H1 (cell line): ENCODE measurements around the gene ZNF202. TPM values are rescaled to one million over a fixed set of nuclear protein-coding genes. Genes with fewer than 3 reads are reported as not detected.

Source experiments
- CTCF ChIA-PET: fragments of 300-600 bp; sonication (Branson Sonifier 250); formaldehyde crosslinking; loops from one replicate; lab custom pipeline; 2021; ENCODE audit not compliant: partially characterized antibody; lab: Charles Lee
- POLR2A ChIA-PET: fragments of 300-600 bp; sonication (Branson Sonifier 250); formaldehyde crosslinking; loops from one replicate; lab custom pipeline; 2021; ENCODE audit warnings: inconsistent platforms; ENCODE audit not compliant: partially characterized antibody; lab: Charles Lee
- DNase-seq, 2 experiments: peaks; one replicate each; pipeline versions ENCODE4 v3.0.0 to v3.0.0-alpha.2; 2010 to 2022; ENCODE audit warnings: low spot score in 2 of 2, low read depth in 1 of 2, mixed read lengths in 1 of 2
- FAIRE-seq: peaks from 2 replicates; lab custom pipeline; 2011; peaks lifted over from hg19 to GRCh38; lab: Jason Lieb, UNC
- H2AFZ ChIP-seq: 2 replicates; pipeline ENCODE4 v1.8.1; 2012; ENCODE audit warnings: low read length, inconsistent platforms
- H2AK5ac ChIP-seq: 2 replicates; pipeline ENCODE4 v1.6.1; 2013; ENCODE audit warnings: low read depth, low read length
- H2BK120ac ChIP-seq: replicated peaks from 2 replicates; pipeline ENCODE3; 2013; ENCODE audit warnings: low read depth, low read length, inconsistent platforms
- H2BK12ac ChIP-seq: 2 replicates; pipeline ENCODE4 v1.6.1; 2013; ENCODE audit warnings: low read depth, low read length
- H2BK15ac ChIP-seq: 2 replicates; pipeline ENCODE4 v1.6.1; 2013; ENCODE audit warnings: low read length
- H2BK20ac ChIP-seq: 2 replicates; pipeline ENCODE4 v1.6.1; 2013; ENCODE audit warnings: low read length
- H2BK5ac ChIP-seq: 2 replicates; pipeline ENCODE4 v1.6.1; 2013; ENCODE audit warnings: low read depth, low read length
- H3K14ac ChIP-seq: 2 replicates; pipeline ENCODE4 v1.6.1; 2013; ENCODE audit warnings: inconsistent platforms; ENCODE audit not compliant: insufficient read length
- H3K18ac ChIP-seq: 2 replicates; pipeline ENCODE4 v1.6.1; 2013; ENCODE audit warnings: low read length; ENCODE audit errors: extremely low read depth
- H3K23ac ChIP-seq: 2 replicates; pipeline ENCODE4 v1.6.1; 2013; ENCODE audit warnings: inconsistent platforms; ENCODE audit not compliant: insufficient read length
- H3K23me2 ChIP-seq: 2 replicates; pipeline ENCODE4 v1.6.1; 2013; ENCODE audit warnings: low read depth, low read length
- H3K27ac ChIP-seq: 2 replicates; pipeline ENCODE4 v1.6.1; 2011; ENCODE audit warnings: low read depth, low read length, inconsistent platforms
- H3K27me3 ChIP-seq, 4 experiments: replicated peaks in 1 of 4; 1 replicate in 1 of 4; 2 replicates in 3 of 4; pipeline versions ENCODE4 v1.6.1 to v1.8.1; 2011 to 2013; ENCODE audit warnings: low read length in 3 of 4, mild to moderate bottlenecking in 3 of 4, inconsistent platforms in 2 of 4, mixed read lengths in 2 of 4, moderate library complexity in 1 of 4; ENCODE audit not compliant: control insufficient read depth in 3 of 4, insufficient read depth in 3 of 4; ENCODE audit errors: extremely low read depth in 1 of 4
- H3K36me3 ChIP-seq, 4 experiments: 2 replicates each; pipeline versions ENCODE4 v1.6.1 to v1.8.1; 2011 to 2013; ENCODE audit warnings: mild to moderate bottlenecking in 4 of 4, low read length in 3 of 4, moderate library complexity in 2 of 4, control low read depth in 1 of 4, inconsistent platforms in 1 of 4; ENCODE audit not compliant: insufficient read depth in 4 of 4, control insufficient read depth in 2 of 4
- H3K4ac ChIP-seq: replicated peaks from 2 replicates; pipeline ENCODE3; 2013; ENCODE audit warnings: low read length, low read depth, mixed read lengths, inconsistent platforms; ENCODE audit not compliant: insufficient read length
- H3K4me1 ChIP-seq, 4 experiments: replicated peaks in 1 of 4; 1 replicate in 1 of 4; 2 replicates in 3 of 4; pipeline versions ENCODE4 v1.6.1 to v1.8.1; 2011 to 2013; ENCODE audit warnings: low read length in 3 of 4, inconsistent platforms in 2 of 4, mixed read lengths in 1 of 4; ENCODE audit not compliant: insufficient read depth in 4 of 4, control insufficient read depth in 3 of 4
- H3K4me2 ChIP-seq, 2 experiments: 2 replicates each; pipeline versions ENCODE4 v1.6.1 to v1.8.1; 2011 to 2013; ENCODE audit warnings: low read depth in 2 of 2, low read length in 2 of 2, control low read depth in 1 of 2, inconsistent platforms in 1 of 2, mild to moderate bottlenecking in 1 of 2; ENCODE audit not compliant: insufficient read depth in 1 of 2
- H3K4me3 ChIP-seq, 4 experiments: fragments of 200-600, 300-600 bp in 1 of 4; sonication (generic), shearing (Covaris generic), sonication (Bioruptor Twin) in 1 of 4; 2 replicates each; pipeline versions ENCODE4 v1.5.1 to v1.8.1; 2011 to 2016; ENCODE audit warnings: low read length in 4 of 4, low read depth in 3 of 4, control low read depth in 2 of 4, inconsistent platforms in 2 of 4, mild to moderate bottlenecking in 2 of 4, mixed read lengths in 1 of 4, moderate library complexity in 1 of 4; ENCODE audit not compliant: insufficient read depth in 2 of 4; ENCODE audit errors: extremely low read depth in 1 of 4
- H3K56ac ChIP-seq: replicated peaks from 2 replicates; pipeline ENCODE3; 2013; ENCODE audit warnings: low read depth, mild to moderate bottlenecking, mixed read lengths, low read length, inconsistent platforms; ENCODE audit not compliant: insufficient read length
- H3K79me1 ChIP-seq: 2 replicates; pipeline ENCODE4 v1.6.1; 2013; ENCODE audit warnings: low read depth, low read length, control low read depth
- H3K79me2 ChIP-seq, 2 experiments: 2 replicates each; pipeline versions ENCODE4 v1.6.1 to v1.8.1; 2012 to 2013; ENCODE audit warnings: low read length in 2 of 2, mild to moderate bottlenecking in 2 of 2, inconsistent platforms in 1 of 2; ENCODE audit not compliant: insufficient read depth in 2 of 2, control insufficient read depth in 1 of 2
- H3K9ac ChIP-seq, 4 experiments: replicated peaks in 1 of 4; 1 replicate in 1 of 4; 2 replicates in 3 of 4; pipeline versions ENCODE4 v1.6.1 to v1.8.1; 2011 to 2013; ENCODE audit warnings: low read depth in 3 of 4, low read length in 3 of 4, control low read depth in 2 of 4, mild to moderate bottlenecking in 2 of 4, moderate library complexity in 2 of 4, inconsistent platforms in 1 of 4; ENCODE audit errors: extremely low read depth in 1 of 4
- H3K9me3 ChIP-seq, 2 experiments: 2 replicates each; pipeline versions ENCODE4 v1.6.1 to v1.8.1; 2012 to 2013; ENCODE audit warnings: mild to moderate bottlenecking in 2 of 2, moderate library complexity in 2 of 2, control low read depth in 1 of 2, inconsistent platforms in 1 of 2, low read depth in 1 of 2, low read length in 1 of 2, mixed read lengths in 1 of 2; ENCODE audit not compliant: insufficient read depth in 2 of 2
- H4K20me1 ChIP-seq, 2 experiments: replicated peaks in 1 of 2; 2 replicates each; pipeline versions ENCODE3 to v1.8.1; 2011 to 2013; ENCODE audit warnings: inconsistent platforms in 2 of 2, low read length in 2 of 2, mild to moderate bottlenecking in 1 of 2; ENCODE audit not compliant: insufficient read depth in 2 of 2, control insufficient read depth in 1 of 2
- H4K5ac ChIP-seq: 2 replicates; pipeline ENCODE4 v1.6.1; 2013; ENCODE audit warnings: low read length, low read depth, mixed read lengths, inconsistent platforms; ENCODE audit not compliant: insufficient read length
- H4K8ac ChIP-seq: 2 replicates; pipeline ENCODE4 v1.8.0; 2013; ENCODE audit warnings: mild to moderate bottlenecking, moderate library complexity, low read length, inconsistent platforms; ENCODE audit not compliant: insufficient read depth; ENCODE audit errors: extremely low read depth
- H4K91ac ChIP-seq: replicated peaks from 2 replicates; pipeline ENCODE3; 2013; ENCODE audit warnings: low read length, mixed read lengths, inconsistent platforms; ENCODE audit not compliant: insufficient read length
- ATF3 ChIP-seq: IDR thresholded peaks from 2 replicates; pipeline ENCODE4 v1.6.1; 2011; ENCODE audit warnings: low read depth, mild to moderate bottlenecking, low read length; ENCODE audit not compliant: insufficient read depth
- BCL11A ChIP-seq, 2 experiments: IDR thresholded peaks; one replicate each; pipeline ENCODE4 v1.6.1; 2011; ENCODE audit warnings: low read depth in 2 of 2, low read length in 2 of 2, mild to moderate bottlenecking in 2 of 2
- GTF2F1 ChIP-seq: IDR thresholded peaks from 2 replicates; pipeline ENCODE4 v1.6.1; 2012; ENCODE audit warnings: low read depth, low read length, improper control_type of control experiment, borderline replicate concordance
- HDAC2 ChIP-seq, 2 experiments: fragments of 300-600 bp in 1 of 2; sonication (generic) in 1 of 2; IDR thresholded peaks; 2 replicates each; pipeline ENCODE4 v1.6.1; 2011 to 2012; ENCODE audit warnings: low read depth in 2 of 2, low read length in 2 of 2, mild to moderate bottlenecking in 2 of 2, moderate library complexity in 2 of 2, borderline replicate concordance in 1 of 2, inconsistent platforms in 1 of 2
- NANOG ChIP-seq: IDR thresholded peaks from 2 replicates; pipeline ENCODE4 v1.6.1; 2011; ENCODE audit warnings: low read length, low read depth, mild to moderate bottlenecking, inconsistent platforms; ENCODE audit not compliant: insufficient read depth, poor library complexity, severe bottlenecking
- NRF1 ChIP-seq: IDR thresholded peaks from 2 replicates; pipeline ENCODE4 v1.6.1; 2011; ENCODE audit warnings: mild to moderate bottlenecking, low read depth, low read length, improper control_type of control experiment
- POLR2A ChIP-seq, 2 experiments: IDR thresholded peaks; 1 replicate in 1 of 2; 2 replicates in 1 of 2; pipeline ENCODE4 v1.6.1; 2011; ENCODE audit warnings: low read depth in 2 of 2, low read length in 2 of 2, mild to moderate bottlenecking in 2 of 2; ENCODE audit errors: control extremely low read depth in 1 of 2
- TEAD4 ChIP-seq: IDR thresholded peaks from 2 replicates; pipeline ENCODE4 v1.6.1; 2012; ENCODE audit warnings: low read depth, low read length, inconsistent platforms, mixed read lengths
- WGBS, 2 experiments: shearing (Covaris generic) in 1 of 2; methylation state at CpG; one replicate each; pipeline versions ENCODE4 v1.1.6 to v1.1.7; 2013 to 2015; ENCODE audit warnings: low lambda C conversion rate in 2 of 2, mixed read lengths in 2 of 2, inconsistent platforms in 1 of 2, low coverage in 1 of 2, missing lambda C conversion rate in 1 of 2; ENCODE audit not compliant: insufficient replicate concordance in 2 of 2, insufficient coverage in 1 of 2, insufficient read length in 1 of 2; ENCODE audit errors: extremely low coverage in 1 of 2, missing lambda C conversion rate in 1 of 2; 5-methylcytosine and 5-hydroxymethylcytosine counted together
- polyA plus RNA-seq, 7 experiments: library from polyadenylated mRNA; depleted of rRNA in 3 of 7; stranded (reverse) in 5 of 7; unstranded in 2 of 7; fragments of >200 nt in 5 of 7; fragments of 200-250 nt in 2 of 7; gene quantifications; 1 replicate in 5 of 7; 2 replicates in 1 of 7; 4 replicates in 1 of 7; pipeline versions ENCODE4 v1.2.1 to v1.2.3, GENCODE V29; 2011 to 2013; ENCODE audit warnings: missing spikeins in 2 of 7, mixed read lengths in 2 of 7
- total RNA-seq: library from RNA; stranded (reverse); fragmentation: NEBNext Ultra II Directional; extraction: Animal tissue kit (Norgen Biotek cat#: 25700); gene quantifications from 2 replicates; pipeline ENCODE4 v1.2.1, GENCODE V29; 2021

ZNF202 gene
- total and polyA plus RNA-seq, 2 of the 8 experiments (the other 6 are each of a cell fraction or from before 2014, with no cell fraction given) = 14.1 to 33.9 TPM

DNA sequence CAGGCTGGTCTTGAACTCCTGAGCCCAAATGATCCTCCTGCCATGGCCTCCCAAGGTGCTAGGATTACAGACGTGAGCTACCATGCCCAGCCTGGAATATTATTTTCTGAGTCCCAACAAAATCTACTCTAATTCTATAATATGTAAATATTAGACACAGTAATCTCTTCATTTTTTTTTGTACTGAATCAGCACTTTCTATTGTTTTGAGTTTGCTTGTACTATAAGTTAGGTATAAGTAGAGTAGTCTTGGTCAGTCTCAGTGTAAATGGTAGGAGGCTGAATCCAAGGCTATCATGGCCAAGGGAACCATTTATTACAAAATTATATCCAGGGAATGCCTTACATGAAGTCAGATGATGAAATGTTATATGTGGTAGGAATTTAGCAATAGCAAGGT is 32.5 kb upstream of the ZNF202 start:
- Histone ChIP-seq H3K4ac (no peak overlapping the region), H4K91ac (peak overlapping the region; percentile 89), H4K8ac (no peak overlapping the region), H2BK5ac (peak overlapping the region; percentile 87; the same call in 1 of the 2 replicates), H3K27me3 (no peaks in the 10 kb centered on the region), H3K18ac (peak overlapping the region; percentile 7; the same call in 1 of the 2 replicates), H3K79me1 (no peaks in the 10 kb centered on the region)
- POLR2A ChIA-PET = no interaction called here
- TF ChIP-seq NRF1 = no peak
- no peak for TF ChIP-seq GTF2F1
- no peak for TF ChIP-seq BCL11A (IDR thresholded peaks at IDR 0.05; ENCODE audit: low read depth in 2 of 2, low read length in 2 of 2)
- TF ChIP-seq ATF3 = no peak
- TF ChIP-seq NANOG = no peak
- no peak for TF ChIP-seq TEAD4
- no peak for TF ChIP-seq HDAC2 (IDR thresholded peaks at IDR 0.05; ENCODE audit: borderline replicate concordance in 1 of 2, low read depth in 2 of 2, low read length in 2 of 2)
- TF ChIP-seq POLR2A (IDR thresholded peaks at IDR 0.05; ENCODE audit: control extremely low read depth in 1 of 2, low read depth in 2 of 2, low read length in 2 of 2) = no peak
- TF ChIP-seq, all 59 proteins: peak for 0
- Histone ChIP-seq H2AFZ (no peak overlapping the region), H3K9me3 (no peaks in the 10 kb centered on the region), H3K9ac (no peak overlapping the region), H4K5ac (peak overlapping the region; percentile 95), H3K79me2 (no peaks in the 10 kb centered on the region), H3K4me3 (no peak overlapping the region), H2AK5ac (no peak overlapping the region), H3K4me2 (no peak overlapping the region), H3K14ac (no peak overlapping the region), H2BK12ac (no peak overlapping the region), H3K27ac (peak overlapping the region; percentile 21; the same call in 1 of the 2 replicates), H2BK15ac (no peak overlapping the region), H2BK120ac (peak overlapping the region; percentile 98), H3K56ac (peak overlapping the region; percentile 39), H4K20me1 (no peaks in the 10 kb centered on the region), H3K36me3 (no peaks in the 10 kb centered on the region), H3K4me1 (peaks cover 0 to 30% (median 13%) of the 10 kb centered on the region in 4 experiments), H3K23me2 (no peaks in the 10 kb centered on the region; the same call in 1 of the 2 replicates), H2BK20ac (peak overlapping the region; percentile 62; the same call in 1 of the 2 replicates), H3K23ac (no peak overlapping the region)
- WGBS, 2 experiments = 63% methylated on average over 1 of the region's 1 CpG; no CpG with 5 or more reads in 1 of the 2 experiments
- DNase-seq = no peak
- CTCF ChIA-PET = interaction anchor here (1.1 to 1.7 kb wide), 3 partner anchors 15 to 65 kb away, joined by 4 to 9 read pairs (median 5); no protein-coding TSS in a partner anchor
- no peak for FAIRE-seq
